Inflammatory macrophage (primary cell): ENCODE measurements around the gene PRXL2B.

Source experiments
- DNase-seq, 2 donors: peaks; one replicate each; pipeline ENCODE4 v3.0.0-alpha.2; 2020 to 2022

Gene PRXL2B

DNA sequence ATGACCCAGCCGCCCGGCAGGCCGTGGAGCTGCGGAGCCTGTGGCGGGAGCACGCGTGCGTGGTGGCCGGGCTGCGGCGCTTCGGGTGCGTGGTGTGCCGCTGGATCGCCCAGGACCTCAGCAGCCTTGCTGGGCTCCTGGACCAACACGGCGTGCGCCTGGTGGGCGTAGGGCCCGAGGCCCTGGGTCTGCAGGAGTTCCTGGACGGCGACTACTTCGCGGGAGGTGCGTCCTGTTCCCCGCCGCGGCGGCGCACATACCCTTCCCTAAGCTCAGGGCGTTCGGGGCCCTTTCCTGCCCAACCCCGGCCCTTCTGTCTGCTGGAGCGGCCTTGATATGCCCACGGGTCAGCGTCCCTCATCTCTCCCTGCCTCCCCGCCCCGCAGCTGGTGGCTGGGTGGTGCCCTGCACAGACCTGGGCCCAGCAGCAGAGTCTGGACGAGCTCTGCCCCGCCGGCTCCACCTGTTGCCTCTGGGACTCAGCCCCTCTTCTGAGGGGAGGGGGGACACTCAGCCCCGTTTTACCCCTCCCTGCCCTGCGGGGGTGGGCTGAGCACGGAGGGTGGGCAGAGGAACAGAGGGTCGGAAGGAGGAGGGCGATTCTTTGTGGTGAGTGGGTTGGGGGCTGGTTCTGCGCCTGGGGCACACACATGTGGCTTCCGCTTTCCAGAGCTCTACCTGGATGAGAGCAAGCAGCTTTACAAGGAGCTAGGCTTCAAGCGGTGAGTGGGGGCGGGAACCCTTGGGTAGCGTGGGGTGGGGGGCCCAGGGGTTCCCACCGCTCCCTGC lies 688 bp downstream of the PRXL2B start:
- peak in 1 of 2 donors; percentile 39 for DNase-seq

- DNase-seq: no peak
Observed at GRCh38 chr1:2587860-2588571, 1.4 kb downstream of the PRXL2B start.

DNA sequence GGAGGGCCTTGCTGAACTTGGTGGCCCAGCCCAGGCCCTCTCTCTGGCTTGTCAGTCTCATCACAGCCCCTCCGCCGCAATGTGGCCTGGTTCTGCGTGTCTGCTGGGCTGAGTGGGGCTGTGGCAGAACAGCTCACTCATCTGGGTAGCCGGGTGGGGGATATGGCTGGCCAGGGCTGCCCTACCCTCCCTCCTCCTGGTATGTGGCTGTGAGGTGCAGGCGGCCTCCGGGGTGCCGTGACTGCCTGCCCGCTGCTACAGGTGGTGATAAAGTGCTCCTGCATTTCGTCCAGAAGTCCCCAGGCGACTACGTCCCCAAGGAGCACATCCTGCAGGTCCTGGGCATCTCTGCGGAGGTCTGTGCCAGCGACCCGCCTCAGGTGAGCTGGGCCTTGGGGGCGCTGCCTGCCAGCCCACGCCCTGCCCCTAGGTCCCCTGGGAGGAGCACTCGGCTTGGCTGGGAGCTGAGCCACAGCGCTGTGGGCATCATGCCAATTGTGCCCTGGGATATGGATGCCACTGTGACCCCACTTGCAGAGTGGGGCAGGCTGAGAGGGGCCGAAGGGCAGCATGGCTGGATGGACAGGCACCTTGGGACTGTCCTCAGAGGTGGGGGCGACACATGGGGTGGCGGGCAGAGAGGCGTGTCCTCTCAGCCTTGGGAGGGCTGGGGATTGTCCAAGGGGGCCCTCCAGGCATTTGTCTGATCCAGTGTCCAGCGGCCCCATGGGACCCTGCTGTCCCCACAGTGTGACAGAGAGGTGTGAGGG lies 2.3 kb downstream of the PRXL2B start:
- DNase-seq: no peak

- DNase-seq: no peak
Observed at GRCh38 chr1:2589431-2590232, 3.1 kb downstream of the PRXL2B start.

DNA sequence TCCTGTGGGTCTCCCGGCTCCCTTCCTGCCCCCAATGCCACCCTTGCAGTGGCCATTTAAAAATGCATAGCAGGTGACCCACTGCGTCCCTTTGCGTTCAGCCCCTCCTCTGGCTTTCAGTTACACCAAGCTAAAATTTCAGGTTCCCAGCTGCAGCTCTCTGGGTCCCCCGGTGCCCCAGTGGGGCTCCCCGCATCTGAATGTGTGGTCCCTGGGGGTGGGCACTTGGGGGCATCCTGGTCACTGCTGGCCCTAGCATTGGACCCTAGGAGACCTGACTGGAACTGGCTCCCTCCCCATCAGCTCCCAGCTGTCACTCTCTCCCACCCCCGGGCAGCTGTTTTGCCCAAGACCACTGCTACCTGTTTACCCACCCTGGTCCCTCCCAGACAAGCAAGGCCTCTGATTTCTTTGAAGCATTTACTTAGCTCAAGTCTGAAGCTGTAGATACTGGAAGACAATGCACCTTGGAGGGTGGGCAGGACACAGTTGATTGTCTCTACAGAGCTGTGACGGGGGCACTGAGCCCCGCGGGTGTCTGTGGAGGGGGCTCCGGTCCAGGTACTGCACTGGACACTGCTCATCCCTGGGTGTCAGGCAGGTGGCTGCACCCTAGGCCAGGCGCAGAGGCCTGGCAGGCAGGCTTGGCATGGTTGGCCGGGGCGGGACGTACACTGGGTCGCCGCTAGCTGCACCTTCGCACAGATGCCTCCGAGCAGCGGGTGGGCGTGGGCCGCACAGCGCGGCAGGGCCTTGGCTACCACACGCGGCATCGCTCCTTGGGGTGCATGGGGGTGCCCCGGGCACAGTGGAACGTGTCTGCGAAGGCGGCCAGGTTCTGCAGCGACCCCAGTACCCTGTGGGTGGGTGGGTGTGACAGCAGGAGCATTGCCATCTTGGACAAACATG lies 3.9 kb downstream of the PRXL2B start:
- no peak for DNase-seq

GRCh38 chr1:2591233-2591580 lies 4.6 kb downstream of the PRXL2B start:
- no peak for DNase-seq

GRCh38 chr1:2591581-2592261 lies 5.1 kb downstream of the PRXL2B start:
- no peak for DNase-seq

- peak; percentile 22 to 35 for DNase-seq
Observed at GRCh38 chr1:2592672-2593071, 6.1 kb downstream of the PRXL2B start.

DNA sequence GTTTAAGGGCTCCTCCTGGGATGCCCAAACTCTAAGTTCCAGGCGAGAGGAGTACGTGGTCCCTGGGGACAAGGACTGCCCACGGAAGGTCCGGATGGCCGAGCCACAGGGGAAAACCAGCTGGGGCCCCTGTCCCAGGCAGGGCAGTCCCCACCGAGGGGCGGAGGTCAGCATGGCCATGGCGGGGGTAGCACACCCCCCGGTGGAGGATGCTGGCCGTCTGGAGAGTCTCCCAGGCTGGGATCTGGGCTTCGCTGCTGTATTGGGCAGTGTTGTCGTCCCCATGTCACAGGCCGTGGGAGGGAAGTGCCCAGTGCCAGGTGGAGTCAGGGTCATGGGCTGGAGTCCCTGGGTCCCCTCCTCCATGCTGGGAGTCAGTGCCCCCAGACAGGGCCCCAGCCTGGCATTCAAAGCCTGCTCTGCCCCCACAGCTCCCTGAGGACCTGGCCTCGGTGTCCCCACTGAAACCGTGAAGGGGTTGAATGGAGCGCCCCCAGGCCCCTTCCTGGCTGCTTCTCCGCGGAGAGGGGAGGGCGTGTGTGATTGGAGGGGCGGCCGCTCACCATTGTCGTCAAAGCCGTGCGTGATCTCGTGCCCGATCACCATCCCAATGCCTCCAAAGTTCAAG lies 6.8 kb downstream of the PRXL2B start:
- DNase-seq: no peak

DNA sequence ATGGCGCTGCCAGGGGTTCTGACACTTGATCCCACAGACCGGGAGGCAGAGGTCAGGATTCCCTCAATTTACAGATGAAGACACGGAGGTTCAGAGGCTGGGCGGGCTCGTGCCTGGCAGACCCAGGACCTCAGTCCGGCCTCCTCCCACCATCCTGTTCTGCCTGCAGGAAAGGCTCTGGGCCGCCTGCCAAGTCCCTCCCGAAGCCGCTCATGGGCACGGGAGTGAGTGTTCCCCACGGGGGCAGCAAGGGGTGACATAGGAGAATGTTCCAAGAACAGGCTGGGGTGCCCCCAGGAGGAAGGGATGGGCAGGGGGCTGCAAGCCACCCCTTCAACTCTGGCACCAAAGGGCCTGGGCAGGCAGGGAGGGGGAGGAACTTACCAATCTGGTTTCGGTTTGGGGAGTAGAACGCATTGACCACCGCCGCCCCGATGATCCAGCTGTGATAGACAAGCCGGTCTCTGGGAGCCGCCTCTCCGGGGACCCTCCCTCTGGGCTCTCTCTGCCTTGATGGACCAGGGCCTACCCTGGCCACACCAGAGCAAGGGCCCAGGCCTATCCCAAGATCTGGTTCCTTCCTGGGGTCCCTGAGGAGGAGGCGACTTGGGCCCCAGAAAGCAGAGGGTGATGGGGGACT lies 7.5 kb downstream of the PRXL2B start:
- no peak for DNase-seq

- no peak for DNase-seq
Observed at GRCh38 chr1:2594641-2595131, 8.1 kb downstream of the PRXL2B start.

DNA sequence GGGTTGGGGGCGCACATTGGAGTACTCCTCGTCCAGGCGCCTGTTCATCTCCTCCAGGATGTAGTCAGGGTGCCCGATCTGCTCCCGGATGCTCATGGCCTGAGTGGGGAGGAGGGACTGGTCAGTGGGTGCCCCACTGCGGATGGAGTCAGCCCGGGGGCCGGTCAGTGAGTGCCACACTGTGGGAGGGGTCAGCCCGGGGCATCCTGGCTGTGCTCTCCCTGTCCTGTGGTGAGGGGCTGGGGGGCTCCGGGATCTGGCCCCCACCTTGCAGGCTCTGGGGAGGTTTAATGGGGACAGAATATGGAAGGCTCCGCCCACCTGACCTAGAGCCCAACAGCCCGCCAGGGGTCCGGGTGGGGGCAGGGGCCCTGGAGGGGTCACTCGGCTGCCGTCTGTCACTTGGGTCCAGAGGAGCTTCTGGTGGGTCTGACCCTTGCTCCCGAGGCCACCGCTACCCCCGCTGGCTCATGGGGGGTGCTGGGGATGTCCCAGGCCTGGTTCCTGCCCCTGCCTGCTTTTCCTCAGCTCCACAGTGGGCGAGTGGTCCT lies 8.8 kb downstream of the PRXL2B start:
- no peak for DNase-seq

GRCh38 chr1:2595812-2596529 lies 9.4 kb downstream of the PRXL2B start:
- DNase-seq: no peak

- DNase-seq: no peak
Observed at GRCh38 chr1:2596530-2597333, 10.2 kb downstream of the PRXL2B start.

DNA sequence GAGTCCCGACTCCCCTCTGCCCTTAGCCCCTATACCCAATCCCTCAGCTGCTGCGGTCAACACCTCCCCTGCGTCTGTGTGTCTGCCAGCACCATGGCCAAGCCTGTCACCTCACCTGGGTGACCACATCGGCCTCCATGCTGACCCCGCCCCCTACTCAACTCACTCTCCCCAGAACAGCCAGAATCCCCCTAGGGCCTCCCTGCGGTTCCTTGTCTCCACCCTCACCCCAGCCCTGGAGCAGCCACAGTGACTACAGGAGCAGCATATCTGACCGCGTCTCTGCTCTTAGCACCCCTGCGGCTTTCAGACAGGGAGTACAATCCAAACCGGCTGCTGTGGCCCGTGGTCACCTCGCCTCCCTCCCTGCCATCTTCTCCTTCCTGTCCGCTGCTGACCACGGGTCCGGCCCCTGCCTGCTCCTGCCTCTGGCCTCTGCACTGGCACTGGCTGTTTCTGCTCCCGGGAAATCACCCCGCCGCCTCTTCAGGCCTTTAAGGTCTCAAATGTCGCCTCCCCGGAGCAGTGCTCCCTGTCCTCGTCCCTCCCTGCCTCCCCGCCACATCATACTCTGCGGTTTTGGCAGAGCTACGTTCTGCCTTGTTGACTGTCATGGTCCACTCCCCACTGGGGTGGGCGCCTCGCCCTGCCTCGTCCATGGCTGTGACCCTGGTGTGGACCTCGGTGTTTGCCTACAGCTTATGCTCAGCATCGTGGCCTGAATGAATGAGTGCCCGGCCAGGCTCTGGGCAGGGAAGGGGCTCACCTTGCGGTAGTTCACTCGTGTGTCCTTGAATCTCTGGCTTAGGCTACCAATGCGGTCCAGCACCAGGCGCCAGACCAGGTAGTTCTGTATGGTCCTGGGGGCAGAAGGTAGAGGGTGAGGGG lies 11.1 kb downstream of the PRXL2B start:
- no peak for DNase-seq

GRCh38 chr1:2598329-2598931 lies 11.9 kb downstream of the PRXL2B start:
- DNase-seq: no peak
